ENCODE results near the gene PHB1.

The PHB1 gene

DNA sequence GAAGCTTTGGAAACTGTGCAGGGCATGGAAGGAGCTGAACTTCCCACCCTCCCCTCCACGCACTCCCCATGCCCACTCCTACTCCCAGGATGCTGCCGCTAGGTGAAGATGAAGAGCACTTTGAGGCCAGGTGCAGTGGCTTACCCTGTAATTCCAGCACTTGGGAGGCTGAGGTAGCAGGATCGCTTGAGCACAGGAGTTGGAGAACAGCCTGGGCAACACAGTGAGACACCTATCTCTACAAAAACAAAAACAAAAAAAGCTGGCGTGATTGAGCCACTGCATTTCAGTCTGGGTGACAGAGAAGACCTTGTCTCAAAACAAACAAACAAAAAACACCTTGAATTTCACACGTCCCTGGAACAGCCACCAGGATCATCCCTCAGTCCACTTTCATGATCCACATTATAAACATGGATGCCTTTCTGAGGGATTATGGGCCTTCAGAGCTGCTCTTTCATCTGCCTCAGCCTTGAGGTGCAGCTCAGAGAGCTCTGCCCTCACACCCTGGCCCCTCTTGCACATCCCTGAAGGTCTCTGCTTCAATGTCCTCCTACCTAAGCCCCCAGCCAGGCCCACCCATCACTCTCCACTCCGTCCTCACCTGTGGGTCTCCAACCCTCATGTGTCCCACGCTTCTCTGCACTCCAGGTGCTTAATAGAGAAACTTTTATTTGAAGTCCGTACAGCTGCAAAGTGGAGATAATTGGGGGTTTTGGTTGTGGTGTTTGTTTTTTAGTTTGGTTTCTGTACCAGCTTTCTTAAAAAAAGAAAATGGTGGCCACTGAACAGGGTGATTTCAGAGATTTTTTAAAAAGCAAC, 25.8 kb downstream of the PHB1 start:
- TF ChIP-seq CREB1 (IDR thresholded peaks at IDR 0.05; ENCODE audit: low read depth) = no peak
- TF ChIP-seq TAF1 (IDR thresholded peaks at IDR 0.05; ENCODE audit: low read depth) = no peak

DNA sequence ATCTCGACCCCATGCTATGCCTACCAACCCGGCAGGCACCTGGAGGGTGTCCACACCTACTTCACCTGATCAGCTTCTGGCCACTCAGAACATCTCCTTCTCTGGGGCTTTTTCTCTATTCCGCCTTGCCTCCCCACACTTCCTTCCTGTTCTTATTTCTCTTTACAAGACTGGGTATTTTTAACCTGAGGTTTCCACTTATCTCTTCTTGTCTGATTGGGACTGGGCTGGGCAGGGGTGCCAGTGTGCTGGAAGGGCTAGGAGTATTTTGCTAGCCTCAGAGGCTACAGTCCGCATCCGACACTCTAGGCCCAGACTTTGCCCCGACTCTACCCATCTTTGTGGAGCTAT, 26.4 kb downstream of the PHB1 start:
- TF ChIP-seq FOXM1 (IDR thresholded peaks at IDR 0.05; ENCODE audit: borderline replicate concordance, low read depth) (no peak), RAD21 (IDR thresholded peaks at IDR 0.05; ENCODE audit: low read depth) (no peak), CREB1 (IDR thresholded peaks at IDR 0.05; ENCODE audit: low read depth) (no peak), ZBTB7A (IDR thresholded peaks at IDR 0.05; ENCODE audit: low read depth) (no peak), EGR1 (IDR thresholded peaks at IDR 0.05) (no peak), TEAD4 (IDR thresholded peaks at IDR 0.05) (no peak), CEBPB (IDR thresholded peaks at IDR 0.05) (no peak), EP300 (IDR thresholded peaks at IDR 0.05; ENCODE audit: borderline replicate concordance) (no peak), TCF12 (IDR thresholded peaks at IDR 0.05; ENCODE audit: low read depth) (no peak)
- TF ChIP-seq, protein P1, sequence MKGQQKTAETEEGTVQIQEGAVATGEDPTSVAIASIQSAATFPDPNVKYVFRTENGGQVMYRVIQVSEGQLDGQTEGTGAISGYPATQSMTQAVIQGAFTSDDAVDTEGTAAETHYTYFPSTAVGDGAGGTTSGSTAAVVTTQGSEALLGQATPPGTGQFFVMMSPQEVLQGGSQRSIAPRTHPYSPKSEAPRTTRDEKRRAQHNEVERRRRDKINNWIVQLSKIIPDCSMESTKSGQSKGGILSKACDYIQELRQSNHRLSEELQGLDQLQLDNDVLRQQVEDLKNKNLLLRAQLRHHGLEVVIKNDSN (IDR thresholded peaks at IDR 0.05) = no peak
- TF ChIP-seq, protein P2, sequence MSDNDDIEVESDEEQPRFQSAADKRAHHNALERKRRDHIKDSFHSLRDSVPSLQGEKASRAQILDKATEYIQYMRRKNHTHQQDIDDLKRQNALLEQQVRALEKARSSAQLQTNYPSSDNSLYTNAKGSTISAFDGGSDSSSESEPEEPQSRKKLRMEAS (IDR thresholded peaks at IDR 0.05) = no peak
- TF ChIP-seq, protein P3, sequence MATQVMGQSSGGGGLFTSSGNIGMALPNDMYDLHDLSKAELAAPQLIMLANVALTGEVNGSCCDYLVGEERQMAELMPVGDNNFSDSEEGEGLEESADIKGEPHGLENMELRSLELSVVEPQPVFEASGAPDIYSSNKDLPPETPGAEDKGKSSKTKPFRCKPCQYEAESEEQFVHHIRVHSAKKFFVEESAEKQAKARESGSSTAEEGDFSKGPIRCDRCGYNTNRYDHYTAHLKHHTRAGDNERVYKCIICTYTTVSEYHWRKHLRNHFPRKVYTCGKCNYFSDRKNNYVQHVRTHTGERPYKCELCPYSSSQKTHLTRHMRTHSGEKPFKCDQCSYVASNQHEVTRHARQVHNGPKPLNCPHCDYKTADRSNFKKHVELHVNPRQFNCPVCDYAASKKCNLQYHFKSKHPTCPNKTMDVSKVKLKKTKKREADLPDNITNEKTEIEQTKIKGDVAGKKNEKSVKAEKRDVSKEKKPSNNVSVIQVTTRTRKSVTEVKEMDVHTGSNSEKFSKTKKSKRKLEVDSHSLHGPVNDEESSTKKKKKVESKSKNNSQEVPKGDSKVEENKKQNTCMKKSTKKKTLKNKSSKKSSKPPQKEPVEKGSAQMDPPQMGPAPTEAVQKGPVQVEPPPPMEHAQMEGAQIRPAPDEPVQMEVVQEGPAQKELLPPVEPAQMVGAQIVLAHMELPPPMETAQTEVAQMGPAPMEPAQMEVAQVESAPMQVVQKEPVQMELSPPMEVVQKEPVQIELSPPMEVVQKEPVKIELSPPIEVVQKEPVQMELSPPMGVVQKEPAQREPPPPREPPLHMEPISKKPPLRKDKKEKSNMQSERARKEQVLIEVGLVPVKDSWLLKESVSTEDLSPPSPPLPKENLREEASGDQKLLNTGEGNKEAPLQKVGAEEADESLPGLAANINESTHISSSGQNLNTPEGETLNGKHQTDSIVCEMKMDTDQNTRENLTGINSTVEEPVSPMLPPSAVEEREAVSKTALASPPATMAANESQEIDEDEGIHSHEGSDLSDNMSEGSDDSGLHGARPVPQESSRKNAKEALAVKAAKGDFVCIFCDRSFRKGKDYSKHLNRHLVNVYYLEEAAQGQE (IDR thresholded peaks at IDR 0.05; ENCODE audit: low read depth) = no peak

DNA sequence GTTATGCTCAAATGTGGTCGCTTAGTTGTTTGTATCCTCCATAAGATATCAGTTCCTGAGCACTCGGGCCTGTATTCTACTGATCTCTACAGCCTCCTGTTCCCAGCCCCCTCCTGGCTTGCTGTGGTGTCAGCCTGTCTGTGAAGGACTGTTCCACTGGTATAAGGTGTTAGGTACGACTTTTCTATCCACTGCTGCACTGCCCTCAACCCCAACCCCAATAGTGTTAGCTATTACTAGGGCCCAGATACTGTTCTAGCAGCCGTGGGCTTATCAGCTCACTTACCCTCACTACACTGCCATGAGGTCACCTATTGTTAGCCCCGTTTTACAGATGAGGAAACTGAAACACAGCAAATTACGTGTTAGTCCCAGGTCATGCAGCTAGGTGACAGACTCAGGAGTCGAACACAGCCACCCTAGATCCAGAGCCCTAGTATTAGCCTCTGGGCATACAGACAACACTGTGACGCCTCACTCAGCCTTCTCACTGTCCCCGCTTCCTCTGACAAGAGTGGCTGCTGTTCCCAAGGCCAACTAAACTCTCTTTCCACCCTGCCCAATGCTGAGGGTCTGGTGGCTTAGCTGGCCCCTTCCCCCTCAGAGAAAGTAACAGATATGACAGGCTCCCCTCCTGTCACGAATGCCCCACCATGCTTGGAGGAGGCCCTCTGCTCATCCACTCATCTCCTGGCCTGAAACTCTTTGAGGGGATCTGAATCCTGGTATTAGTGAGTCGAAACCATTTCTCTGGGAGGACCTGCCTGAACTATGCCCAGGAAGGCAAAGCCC, 27.0 kb downstream of the PHB1 start:
- TF ChIP-seq EP300 (IDR thresholded peaks at IDR 0.05; ENCODE audit: borderline replicate concordance) (no peak), TCF12 (IDR thresholded peaks at IDR 0.05; ENCODE audit: low read depth) (no peak), CREB1 (IDR thresholded peaks at IDR 0.05; ENCODE audit: low read depth) (no peak), TAF1 (IDR thresholded peaks at IDR 0.05; ENCODE audit: low read depth) (no peak), NFIC (IDR thresholded peaks at IDR 0.05) (no peak), CEBPB (IDR thresholded peaks at IDR 0.05) (no peak), RAD21 (IDR thresholded peaks at IDR 0.05; ENCODE audit: low read depth) (no peak), YY1 (IDR thresholded peaks at IDR 0.05; ENCODE audit: low read depth) (no peak)
- TF ChIP-seq, protein P2 (IDR thresholded peaks at IDR 0.05) = no peak
- TF ChIP-seq, protein P1 (IDR thresholded peaks at IDR 0.05) = no peak

DNA sequence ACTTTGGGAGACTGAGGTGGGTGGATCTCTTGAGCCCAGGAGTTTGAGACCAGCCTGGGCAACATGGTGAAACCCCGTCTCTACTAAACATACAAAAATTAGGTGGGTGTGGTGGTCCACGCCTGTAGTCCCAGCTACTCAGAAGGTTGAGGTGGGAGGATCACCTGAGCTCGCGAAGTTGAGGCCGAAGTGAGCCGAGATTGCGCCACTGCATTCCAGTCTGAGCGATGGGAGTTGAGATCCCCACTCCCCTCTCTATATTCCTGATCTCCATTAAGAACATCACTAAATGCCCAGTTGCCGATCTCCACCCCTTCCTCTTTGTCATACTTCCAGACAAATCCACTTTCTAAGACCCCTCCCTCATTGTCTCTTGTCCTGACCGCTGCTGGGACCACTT, 28.3 kb downstream of the PHB1 start:
- TF ChIP-seq YY1 (IDR thresholded peaks at IDR 0.05; ENCODE audit: low read depth) (no peak), TEAD4 (IDR thresholded peaks at IDR 0.05) (no peak), TCF12 (IDR thresholded peaks at IDR 0.05; ENCODE audit: low read depth) (no peak)

DNA sequence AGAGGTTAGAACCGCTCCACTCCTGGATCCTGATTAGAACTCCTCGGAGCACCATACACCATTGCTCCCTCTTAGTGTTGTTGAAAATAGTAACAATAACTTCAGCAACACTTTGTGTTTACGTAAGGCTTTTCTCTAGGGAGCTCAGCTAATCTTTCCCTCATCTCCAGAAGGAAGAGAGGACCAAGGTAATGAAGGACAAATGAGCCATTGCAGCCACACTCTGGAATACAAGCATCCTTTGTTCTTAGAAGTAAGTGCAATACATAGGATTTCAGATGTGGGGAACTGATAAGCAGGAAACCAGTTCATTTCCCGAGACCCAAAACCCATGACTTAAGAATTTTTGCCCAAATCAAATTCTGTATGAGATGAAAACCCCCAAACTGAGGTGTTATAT, 29.7 kb downstream of the PHB1 start:
- TF ChIP-seq YY1 (IDR thresholded peaks at IDR 0.05; ENCODE audit: low read depth) (no peak), CEBPB (IDR thresholded peaks at IDR 0.05) (no peak), NFIC (IDR thresholded peaks at IDR 0.05) (no peak), TCF12 (IDR thresholded peaks at IDR 0.05; ENCODE audit: low read depth) (no peak), EGR1 (IDR thresholded peaks at IDR 0.05) (no peak), TAF1 (IDR thresholded peaks at IDR 0.05; ENCODE audit: low read depth) (no peak), FOXM1 (IDR thresholded peaks at IDR 0.05; ENCODE audit: borderline replicate concordance, low read depth) (no peak), TEAD4 (IDR thresholded peaks at IDR 0.05) (no peak), EP300 (IDR thresholded peaks at IDR 0.05; ENCODE audit: borderline replicate concordance) (no peak), CREB1 (IDR thresholded peaks at IDR 0.05; ENCODE audit: low read depth) (no peak)
- TF ChIP-seq, protein P3 (IDR thresholded peaks at IDR 0.05; ENCODE audit: low read depth) = no peak
- TF ChIP-seq, protein P2 (IDR thresholded peaks at IDR 0.05) = no peak

Data from Ishikawa (cell line).